Astrocyte of the spinal cord (primary cell): ENCODE data around the gene PLCH1.

Source experiments
- DNase-seq: peaks from one replicate; pipeline ENCODE4 v3.0.0; 2011; ENCODE audit warnings: low read depth, low spot score
- H3K4me3 ChIP-seq: 2 replicates; pipeline ENCODE4 v1.5.1; 2011; ENCODE audit warnings: low read depth, mild to moderate bottlenecking, low read length, moderate library complexity
- CTCF ChIP-seq: IDR thresholded peaks from 2 replicates; pipeline ENCODE4 v1.5.1; 2012; ENCODE audit warnings: low read depth, mild to moderate bottlenecking, low read length, inconsistent platforms
- in situ Hi-C: cut with HindIII; loops from 2 replicates; pipeline ENCODE4 v1.10.0; 2017; ENCODE audit warnings: low sequenced_read_pairs

Gene PLCH1

GRCh38 chr3:155392138-155392537 is 352.7 kb downstream of the PLCH1 start:
- no peak for DNase-seq
- in situ Hi-C loops = no loop called here
- H3K4me3 ChIP-seq = no peak overlapping the region
- TF ChIP-seq CTCF = no peak

- DNase-seq = peak; percentile 62
- in situ Hi-C loops = no loop called here
- TF ChIP-seq CTCF = no peak
Measured at GRCh38 chr3:155391551-155391958, 353.3 kb downstream of the PLCH1 start.

GRCh38 chr3:155391104-155391503 is 353.8 kb downstream of the PLCH1 start:
- in situ Hi-C loops = no loop called here
- peak; percentile 43 for DNase-seq
- no peak for TF ChIP-seq CTCF
- no peak overlapping the region for H3K4me3 ChIP-seq

More at GRCh38 chr3:155391551-155391958, 353.3 kb downstream of the PLCH1 start:
- no peak overlapping the region for H3K4me3 ChIP-seq

DNA sequence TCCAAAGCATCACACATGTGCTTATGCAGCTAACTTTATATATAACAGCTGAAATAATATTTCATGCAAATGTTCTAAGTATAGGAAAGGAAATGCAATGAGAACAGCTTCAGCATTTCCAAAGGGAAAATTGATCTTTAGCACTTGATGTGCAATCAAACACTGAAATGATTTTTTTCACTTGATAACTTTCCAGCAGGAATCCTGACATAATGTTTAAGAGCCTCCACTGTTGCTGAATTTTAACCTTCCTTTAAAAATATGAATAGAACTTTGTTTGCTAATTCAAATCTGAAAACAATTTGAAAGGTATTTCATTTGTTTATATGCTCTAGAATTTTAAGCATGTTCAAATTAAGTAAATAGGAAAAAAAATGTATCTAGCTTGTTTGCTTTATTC is 354.5 kb downstream of the PLCH1 start:
- no peak for TF ChIP-seq CTCF
- DNase-seq = no peak
- in situ Hi-C loops = no loop called here
- H3K4me3 ChIP-seq = no peak overlapping the region

DNA sequence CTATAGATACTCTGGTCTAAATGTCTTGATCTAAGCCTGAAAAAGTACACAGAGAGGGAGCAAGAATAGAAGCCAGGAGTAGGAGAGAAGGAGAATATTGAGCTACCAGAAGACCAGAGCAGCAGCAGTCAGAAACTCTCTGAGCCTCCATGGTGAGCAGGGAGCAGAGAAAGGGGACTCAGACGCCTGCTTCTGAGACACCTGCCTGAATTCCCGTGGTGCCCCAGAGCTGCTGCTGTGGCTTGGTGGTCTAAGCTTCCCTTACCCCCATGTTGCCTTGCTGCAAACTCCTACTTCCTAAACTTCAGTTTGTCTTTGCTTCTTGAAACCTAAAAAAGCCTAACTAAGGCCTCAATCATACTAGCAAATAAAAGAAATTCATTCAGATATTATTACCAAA is 356.5 kb downstream of the PLCH1 start:
- DNase-seq = no peak
- TF ChIP-seq CTCF = no peak
- H3K4me3 ChIP-seq = no peak overlapping the region
- in situ Hi-C loops = no loop called here

- peak; percentile 20 for DNase-seq
- in situ Hi-C loops = no loop called here
- TF ChIP-seq CTCF = no peak
Measured at GRCh38 chr3:155387571-155387970, 357.3 kb downstream of the PLCH1 start.

GRCh38 chr3:155386919-155387318 is 358.0 kb downstream of the PLCH1 start:
- H3K4me3 ChIP-seq = no peak overlapping the region
- no peak for DNase-seq
- in situ Hi-C loops = no loop called here
- no peak for TF ChIP-seq CTCF

More at GRCh38 chr3:155387571-155387970, 357.3 kb downstream of the PLCH1 start:
- H3K4me3 ChIP-seq = no peak overlapping the region
